ENCODE results near the gene LMTK2.

LMTK2 gene

GRCh38 chr7:98222533-98223195 lies 116.0 kb downstream of the LMTK2 start:
- no peak for DNase-seq

DNA sequence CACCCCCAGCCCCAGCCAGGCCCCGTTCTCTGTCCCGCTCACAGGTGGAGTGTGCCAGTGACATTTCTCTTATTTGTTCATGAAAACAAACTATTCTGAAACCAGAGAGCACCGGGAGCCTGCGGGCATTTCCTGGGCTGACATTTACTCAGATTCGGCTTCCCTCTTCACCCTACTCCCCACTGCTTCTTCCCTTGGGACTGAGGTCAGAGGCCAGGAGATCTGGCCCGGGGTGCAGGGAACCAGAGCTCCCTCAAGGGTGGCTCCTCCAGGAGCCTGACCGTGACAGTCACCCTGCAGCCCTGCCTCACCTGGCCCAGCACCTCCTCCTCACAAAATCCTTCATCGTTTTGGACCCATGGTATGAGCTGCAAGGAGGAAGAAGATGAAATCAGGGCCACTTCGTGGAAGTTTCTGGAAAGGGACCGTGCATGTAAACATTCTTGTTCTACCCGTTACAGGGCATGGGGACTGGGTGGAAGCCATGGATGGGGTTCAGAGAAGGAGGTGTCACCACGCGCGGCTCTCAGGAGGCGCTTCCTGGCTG lies 116.8 kb downstream of the LMTK2 start:
- DNase-seq = no peak

GRCh38 chr7:98223898-98224700 lies 117.4 kb downstream of the LMTK2 start:
- no peak for DNase-seq

GRCh38 chr7:98224701-98225181 lies 118.1 kb downstream of the LMTK2 start:
- no peak for DNase-seq

DNA sequence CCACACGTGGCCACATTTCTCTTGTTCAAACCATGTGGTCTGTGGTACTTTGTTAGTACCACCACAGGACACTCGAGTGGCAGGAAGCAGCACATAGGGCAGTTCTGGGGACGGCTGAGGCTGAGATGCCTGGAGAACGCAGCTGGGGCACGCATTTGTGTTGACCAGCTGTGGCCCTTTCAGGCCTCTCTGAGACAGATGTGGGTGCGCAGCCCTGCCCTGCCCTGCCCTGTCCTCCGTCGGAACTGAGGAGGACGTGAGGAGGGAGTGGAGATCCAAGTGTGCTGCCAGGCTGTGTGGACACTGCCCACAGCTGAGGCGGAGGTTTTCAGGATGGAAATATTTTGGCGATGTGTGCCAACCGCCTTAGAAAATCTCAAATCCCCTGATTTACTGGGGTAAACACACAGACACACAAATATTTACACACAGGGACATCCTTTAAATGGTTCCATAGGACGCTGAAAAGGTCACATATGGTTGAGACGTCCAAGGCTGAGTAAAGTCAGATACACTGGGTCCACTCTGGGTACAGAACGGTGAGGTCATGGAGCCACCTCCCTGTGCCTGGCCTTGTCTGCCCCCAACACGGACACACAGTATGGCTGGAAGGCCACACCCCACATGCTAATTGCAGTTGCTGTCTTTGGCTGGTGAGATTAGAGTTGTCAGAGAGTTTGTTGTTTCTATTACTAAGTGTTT lies 119.4 kb downstream of the LMTK2 start:
- DNase-seq = no peak

DNA sequence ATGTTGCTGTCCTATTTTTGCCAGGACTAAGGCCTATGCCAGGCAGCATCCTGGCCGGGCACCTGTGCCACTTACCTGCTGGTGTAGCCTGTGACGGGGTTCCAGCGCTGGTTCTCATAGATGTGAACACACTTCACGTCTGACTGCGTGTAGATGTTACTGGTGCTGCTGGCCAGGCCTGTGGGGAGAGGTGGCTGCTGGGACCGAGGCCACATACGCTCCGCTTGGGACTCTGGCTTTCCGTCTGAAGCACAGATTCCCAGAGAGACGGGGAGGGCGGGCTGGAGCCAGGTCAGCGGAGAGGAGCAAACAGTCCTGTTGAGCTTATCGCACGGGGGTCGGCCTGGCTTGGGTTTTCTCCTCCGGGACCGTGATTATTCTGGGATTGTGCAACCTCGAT lies 121.3 kb downstream of the LMTK2 start:
- no peak for DNase-seq

DNA sequence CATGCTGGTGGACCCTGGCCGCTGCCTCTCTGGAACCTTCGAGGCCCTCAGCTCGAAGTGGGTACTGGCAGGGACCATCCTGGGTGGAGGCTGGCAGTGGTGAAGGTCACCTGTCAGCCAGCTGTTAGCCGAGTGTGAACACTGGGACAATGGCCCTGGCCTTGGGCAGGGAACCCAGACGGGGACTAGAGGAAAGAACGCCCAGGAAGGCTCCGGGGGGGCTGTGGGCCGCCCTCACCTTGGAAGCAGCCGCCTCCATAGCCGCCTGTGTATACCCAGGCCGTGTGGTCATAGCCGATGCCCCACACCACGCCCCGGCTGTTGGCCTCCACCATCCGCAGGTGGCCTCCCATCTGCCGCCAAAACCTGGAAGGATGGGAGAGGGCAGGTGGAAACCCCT lies 122.1 kb downstream of the LMTK2 start:
- no peak for DNase-seq

- no peak for DNase-seq
Measured at GRCh38 chr7:98229441-98229840, 122.8 kb downstream of the LMTK2 start.

- no peak for DNase-seq
Measured at GRCh38 chr7:98229991-98230745, 123.5 kb downstream of the LMTK2 start.

DNA sequence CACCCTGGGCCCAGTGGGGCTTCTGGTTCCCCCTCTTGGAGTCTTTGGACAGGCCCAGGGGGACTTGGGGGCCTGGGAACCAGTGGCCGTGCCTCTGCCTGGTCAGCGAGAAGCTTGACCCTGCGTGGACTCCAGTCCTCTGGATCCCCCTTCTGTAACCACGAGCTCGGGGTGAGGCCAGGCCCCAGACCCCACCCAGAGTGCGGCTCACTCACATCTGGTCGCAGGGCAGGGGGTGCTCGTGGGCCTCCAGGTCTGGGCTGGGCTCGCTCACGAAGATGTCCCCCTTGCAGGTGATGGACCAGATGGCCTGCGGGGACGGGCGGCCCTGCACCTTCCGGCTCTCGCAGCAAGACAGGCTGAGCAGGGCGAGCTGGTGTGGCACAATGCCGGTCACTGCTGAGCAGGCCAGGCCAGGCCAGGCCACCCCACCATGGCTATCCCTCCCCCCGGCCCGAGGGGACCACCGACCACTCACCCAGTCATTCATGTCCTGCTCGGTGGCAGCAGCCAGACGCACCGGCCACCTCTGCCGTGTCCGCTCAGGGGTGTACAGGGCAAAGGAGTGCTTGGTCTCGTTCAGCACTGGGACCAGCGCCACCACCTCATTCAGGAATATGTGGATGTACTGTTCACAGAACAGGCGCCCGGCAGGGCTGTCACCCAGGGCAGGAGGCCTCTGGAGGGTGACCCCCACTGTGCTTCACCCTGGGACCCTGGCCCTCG lies 124.2 kb downstream of the LMTK2 start:
- DNase-seq = no peak

DNA sequence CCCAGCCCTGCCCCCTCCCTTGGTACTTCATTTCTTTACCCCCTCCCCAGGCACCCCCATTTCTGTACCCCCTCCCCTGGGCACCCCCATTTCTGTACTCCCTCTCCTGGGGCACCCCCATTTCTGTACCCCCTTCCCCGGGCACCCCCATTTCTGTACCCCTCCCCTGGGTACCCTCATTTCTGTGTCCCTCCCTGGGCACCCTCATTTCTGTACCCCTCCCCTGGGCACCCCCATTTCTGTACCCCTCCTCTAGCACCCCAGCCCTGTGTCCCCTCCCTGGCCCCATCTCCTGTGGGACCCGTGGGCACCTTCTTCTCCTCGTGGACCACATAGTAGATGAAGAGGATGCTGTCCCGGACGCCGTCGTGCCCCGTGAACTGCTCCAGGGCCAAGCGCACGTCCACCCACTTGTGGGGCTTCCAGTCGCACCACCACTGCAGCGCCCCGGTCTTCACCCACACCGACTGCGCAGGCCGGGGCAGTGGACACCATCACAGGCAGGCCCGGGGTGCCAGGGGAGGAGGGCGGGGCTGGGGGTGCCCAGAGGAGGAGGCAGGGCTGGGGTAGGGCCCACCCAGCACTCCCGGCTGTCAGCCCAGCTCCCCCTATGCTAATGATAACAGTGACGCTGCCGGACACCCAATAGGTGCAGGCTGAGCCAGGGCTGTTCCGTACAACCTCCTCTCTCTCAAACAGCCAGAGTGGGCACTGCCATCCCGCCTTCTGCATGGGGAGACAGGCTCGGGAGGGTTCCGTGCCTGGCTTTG lies 125.0 kb downstream of the LMTK2 start:
- no peak for DNase-seq

GRCh38 chr7:98232263-98232585 lies 125.6 kb downstream of the LMTK2 start:
- no peak for DNase-seq

- no peak for DNase-seq
Measured at GRCh38 chr7:98232799-98233198, 126.1 kb downstream of the LMTK2 start.

DNA sequence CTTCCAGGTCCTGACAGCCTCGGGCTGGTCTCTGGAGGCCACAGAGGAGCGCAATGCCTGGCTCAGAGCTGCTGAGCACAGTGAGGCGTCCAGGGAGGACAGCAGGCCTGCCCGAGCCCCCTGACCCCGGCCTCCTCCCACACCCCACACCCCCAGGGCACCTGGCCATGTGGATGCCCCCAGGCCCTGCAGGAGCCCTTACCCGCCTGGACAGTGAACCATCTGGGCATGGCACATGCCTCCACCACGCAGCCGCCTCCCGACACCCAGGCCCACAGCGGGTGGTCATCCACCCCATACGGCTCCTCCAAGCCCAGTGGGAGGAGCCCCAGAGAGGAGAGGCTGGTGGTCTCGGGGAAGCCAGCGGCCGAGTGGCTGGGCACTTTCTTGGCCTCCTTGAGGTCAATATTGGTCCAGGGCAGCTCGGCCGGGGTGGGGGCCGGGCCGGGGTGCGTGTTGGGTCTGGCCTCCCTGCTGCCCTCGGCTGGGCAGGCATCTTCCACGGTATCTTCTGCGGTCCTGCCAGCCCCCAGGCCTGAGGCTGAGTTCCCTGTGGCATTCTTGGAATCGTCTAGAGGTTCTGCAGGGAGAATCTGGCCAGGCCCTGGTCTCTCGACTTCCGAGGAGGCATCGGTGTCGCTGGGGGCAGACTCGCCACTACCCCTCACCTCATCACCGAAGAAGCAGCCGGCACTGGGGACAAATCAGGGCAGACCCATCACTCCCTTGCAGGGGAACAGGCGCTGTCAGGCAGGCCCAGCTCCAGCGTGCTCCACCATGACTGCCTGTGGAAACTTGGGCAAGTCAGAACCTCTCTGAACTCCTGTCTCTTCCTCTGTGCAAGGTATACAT lies 126.8 kb downstream of the LMTK2 start:
- no peak for DNase-seq

- DNase-seq = no peak
Measured at GRCh38 chr7:98234429-98235147, 127.9 kb downstream of the LMTK2 start.

DNA sequence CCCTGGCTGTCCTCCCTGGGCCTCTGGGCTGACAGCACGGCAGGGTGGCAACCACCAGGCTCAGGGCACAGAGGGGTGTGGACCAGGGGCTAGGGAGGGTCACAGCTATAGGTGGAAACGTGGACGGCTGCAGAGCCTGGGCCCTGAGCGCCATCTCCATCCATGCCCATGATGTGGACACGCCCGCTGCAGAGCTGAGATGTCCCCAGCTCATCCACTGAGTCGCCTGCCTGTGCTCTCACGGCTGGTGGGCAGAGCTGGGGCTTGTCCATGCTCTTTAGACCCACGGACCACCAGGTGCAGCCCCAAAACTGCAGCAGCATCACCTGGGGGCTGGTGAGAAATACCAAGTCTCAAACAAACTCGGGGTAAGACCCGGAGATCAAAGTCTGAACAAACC lies 129.2 kb downstream of the LMTK2 start:
- no peak for DNase-seq

- no peak for DNase-seq
Measured at GRCh38 chr7:98236355-98237185, 129.9 kb downstream of the LMTK2 start.

- DNase-seq = no peak
Measured at GRCh38 chr7:98238076-98238475, 131.4 kb downstream of the LMTK2 start.

DNA sequence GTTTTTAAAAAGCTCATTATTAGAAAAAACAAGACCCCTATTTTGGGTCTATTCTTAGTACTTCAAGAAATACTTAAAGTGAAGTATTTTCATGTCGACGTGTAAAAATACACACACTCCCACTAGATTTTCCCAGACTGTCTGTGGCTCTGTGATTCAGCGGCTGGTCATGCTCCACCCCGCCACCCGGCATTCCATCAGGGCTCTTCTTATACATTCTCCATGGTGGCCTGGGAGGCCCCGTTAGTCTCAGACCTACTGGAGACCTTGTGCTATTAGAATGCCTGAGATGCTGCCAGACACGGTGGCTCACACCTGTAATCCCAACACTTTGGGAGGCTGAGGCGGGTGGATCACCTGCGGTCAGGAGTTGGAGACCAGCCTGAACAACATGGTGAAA lies 132.3 kb downstream of the LMTK2 start:
- no peak for DNase-seq
